Measurements from ENCODE around the gene ZNF891. TPM values are rescaled to one million over a fixed set of nuclear protein-coding genes. Genes with fewer than 3 reads are reported as not detected.
A peak's percentile ranks its signal among the peaks of the same experiment; 100 is the strongest.

ZNF891 gene
- 1.6 TPM for polyA plus RNA-seq (2012; ENCODE audit: insufficient read depth, insufficient read length, low read depth)

DNA sequence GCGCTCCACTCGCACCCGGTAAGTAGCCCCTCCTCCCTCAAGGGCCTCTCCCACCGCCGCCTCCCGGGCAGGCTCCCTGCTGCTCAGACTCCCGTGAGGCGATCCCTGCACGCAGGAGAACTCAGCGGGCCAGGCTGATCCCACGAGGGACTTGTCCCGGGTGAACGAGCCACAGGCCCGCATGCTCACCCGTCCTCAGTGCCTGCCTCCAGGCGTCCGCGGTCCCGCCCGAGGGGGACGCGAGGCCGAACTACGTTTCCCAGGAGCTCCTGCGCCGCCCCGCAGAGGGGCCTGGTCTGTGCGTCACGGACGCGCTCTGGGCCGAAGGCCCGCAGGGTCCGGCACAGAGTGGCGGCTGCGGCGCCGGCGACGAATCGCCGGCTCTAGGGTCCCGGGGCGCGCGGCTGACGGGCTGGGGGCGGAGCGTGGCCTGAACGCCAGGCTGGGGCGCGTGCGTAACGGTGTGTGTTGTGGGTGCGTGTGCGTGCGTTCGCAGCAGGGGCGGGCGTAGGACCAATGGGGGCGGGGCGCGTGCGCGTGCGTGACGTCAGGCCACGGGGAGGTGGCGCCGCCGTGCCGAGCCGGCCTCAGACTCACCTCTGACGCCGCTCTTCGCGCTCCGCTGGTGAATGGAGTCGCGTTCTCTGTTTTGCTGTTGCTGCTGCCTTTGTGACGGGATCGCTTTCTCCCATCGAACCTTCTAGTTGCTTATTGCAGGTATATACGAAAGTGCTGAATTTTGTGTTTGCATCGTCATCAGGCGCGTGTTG, at the start of gene ZNF891, which contains the start of gene ZNF10:
ZNF891 (minus strand) TSS at position 237 of the 770 bp plus-strand sequence. CDS start 8,356 bp downstream, outside the sequence.
ZNF10 (plus strand) TSS at position 590 of the 770 bp plus-strand sequence. CDS start 13,866 bp downstream, outside the sequence.
- Histone ChIP-seq H3K27me3 (no peaks in the 10 kb centered on the region), H3K9me3 (peaks cover 6% of the 10 kb centered on the region; the same call in 1 of the 2 replicates), H3K4me1 (no peaks in the 10 kb centered on the region), H3K36me3 (peaks cover 3% of the 10 kb centered on the region), H3K4me3 (ENCODE audit: low read depth, low read length) (peak within 1 kb of the TSS; percentile 83)
- DNase-seq = peak; percentile 98
- TF ChIP-seq, protein P1, sequence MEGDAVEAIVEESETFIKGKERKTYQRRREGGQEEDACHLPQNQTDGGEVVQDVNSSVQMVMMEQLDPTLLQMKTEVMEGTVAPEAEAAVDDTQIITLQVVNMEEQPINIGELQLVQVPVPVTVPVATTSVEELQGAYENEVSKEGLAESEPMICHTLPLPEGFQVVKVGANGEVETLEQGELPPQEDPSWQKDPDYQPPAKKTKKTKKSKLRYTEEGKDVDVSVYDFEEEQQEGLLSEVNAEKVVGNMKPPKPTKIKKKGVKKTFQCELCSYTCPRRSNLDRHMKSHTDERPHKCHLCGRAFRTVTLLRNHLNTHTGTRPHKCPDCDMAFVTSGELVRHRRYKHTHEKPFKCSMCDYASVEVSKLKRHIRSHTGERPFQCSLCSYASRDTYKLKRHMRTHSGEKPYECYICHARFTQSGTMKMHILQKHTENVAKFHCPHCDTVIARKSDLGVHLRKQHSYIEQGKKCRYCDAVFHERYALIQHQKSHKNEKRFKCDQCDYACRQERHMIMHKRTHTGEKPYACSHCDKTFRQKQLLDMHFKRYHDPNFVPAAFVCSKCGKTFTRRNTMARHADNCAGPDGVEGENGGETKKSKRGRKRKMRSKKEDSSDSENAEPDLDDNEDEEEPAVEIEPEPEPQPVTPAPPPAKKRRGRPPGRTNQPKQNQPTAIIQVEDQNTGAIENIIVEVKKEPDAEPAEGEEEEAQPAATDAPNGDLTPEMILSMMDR (IDR thresholded peaks at IDR 0.05; ENCODE audit: low read depth, low read length) = no peak

DNA sequence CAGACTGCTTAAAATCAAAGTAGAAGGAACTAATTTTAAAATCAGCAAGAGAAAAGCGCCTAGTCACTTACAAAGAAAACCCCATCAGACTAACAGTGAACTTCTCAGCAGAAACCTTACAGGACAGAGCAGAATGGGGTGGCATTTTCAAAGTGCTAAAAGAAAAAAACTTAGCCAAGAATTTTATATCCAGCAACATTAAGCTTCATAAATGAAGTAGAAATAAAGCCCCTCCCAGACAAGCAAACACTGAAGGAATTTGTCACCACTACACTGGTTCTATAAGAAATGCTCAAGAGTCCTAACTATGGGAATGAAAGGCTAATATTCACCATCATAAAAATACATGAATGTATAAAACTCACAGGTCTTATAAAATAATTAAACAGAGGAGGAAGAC, 44.8 kb upstream of the ZNF891 start:
- Histone ChIP-seq H3K4me3 (ENCODE audit: low read depth, low read length) (no peak overlapping the region), H3K36me3 (no peaks in the 10 kb centered on the region), H3K4me1 (no peaks in the 10 kb centered on the region), H3K9me3 (peaks cover 3% of the 10 kb centered on the region; the same call in 1 of the 2 replicates), H3K27me3 (no peaks in the 10 kb centered on the region)
- no peak for DNase-seq
- TF ChIP-seq, protein P1 (IDR thresholded peaks at IDR 0.05; ENCODE audit: low read depth, low read length) = no peak

DNA sequence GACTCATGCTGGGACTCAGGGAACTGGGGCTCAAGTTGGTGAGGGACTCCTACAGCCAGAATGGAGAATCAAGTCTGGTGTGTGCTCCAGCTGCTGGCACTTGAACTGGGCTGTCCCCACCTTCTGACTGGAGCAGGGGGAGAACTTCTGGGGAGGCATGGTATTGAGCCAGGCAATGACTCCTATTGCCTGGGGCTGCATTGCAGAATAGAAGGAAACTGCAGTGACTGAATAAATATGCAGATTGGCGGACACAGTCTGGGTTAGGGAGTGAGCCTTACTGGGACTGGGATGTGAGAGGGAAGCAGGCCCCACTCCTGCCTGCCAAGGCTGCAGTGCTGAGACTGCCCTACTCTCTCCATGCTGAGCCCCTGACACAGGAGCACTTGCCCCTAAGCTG, 42.4 kb upstream of the ZNF891 start:
- no peak for DNase-seq
- Histone ChIP-seq H3K4me1 (no peaks in the 10 kb centered on the region), H3K36me3 (no peaks in the 10 kb centered on the region), H3K9me3 (peaks cover 3% of the 10 kb centered on the region; the same call in 1 of the 2 replicates), H3K4me3 (ENCODE audit: low read depth, low read length) (no peak overlapping the region), H3K27me3 (no peaks in the 10 kb centered on the region)
- TF ChIP-seq, protein P1 (IDR thresholded peaks at IDR 0.05; ENCODE audit: low read depth, low read length) = no peak

DNA sequence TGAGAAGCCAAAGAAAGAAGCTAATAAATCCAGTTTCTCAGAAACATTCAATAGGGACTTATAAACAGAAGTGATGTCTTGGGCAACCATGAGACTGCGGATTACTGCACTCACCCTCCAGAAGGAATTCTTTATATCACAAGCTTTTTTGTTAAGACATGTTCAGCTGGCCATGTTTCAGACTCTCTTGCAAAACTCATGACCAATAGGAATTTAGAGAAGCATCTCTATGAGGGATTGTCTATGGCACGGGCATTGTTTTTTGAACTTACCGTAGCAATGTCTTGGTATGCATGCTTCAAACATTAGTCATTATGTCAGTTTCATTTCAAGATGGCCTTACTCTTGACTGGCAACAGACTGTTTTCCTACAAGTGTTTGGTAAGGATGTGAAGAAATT, 35.7 kb upstream of the ZNF891 start:
- no peaks in the 10 kb centered on the region for H3K4me1 ChIP-seq
- H3K27me3 ChIP-seq = no peaks in the 10 kb centered on the region
- no peak for DNase-seq
- no peak overlapping the region for H3K4me3 ChIP-seq (ENCODE audit: low read depth, low read length)
- no peaks in the 10 kb centered on the region for H3K9me3 ChIP-seq
- no peaks in the 10 kb centered on the region for H3K36me3 ChIP-seq
- TF ChIP-seq, protein P1 (IDR thresholded peaks at IDR 0.05; ENCODE audit: low read depth, low read length) = no peak

DNA sequence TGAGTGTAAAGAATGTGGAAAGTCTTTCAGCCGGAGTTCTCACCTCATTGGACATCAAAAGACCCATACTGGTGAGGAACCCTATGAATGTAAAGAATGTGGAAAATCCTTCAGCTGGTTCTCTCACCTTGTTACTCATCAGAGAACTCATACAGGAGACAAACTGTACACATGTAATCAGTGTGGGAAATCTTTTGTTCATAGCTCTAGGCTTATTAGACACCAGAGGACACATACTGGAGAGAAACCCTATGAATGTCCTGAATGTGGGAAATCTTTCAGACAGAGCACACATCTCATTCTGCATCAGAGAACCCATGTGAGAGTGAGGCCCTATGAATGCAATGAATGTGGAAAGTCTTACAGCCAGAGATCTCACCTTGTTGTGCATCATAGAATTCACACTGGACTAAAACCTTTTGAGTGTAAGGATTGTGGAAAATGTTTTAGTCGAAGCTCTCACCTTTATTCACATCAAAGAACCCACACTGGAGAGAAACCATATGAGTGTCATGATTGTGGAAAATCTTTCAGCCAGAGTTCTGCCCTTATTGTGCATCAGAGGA, 26.1 kb upstream of the ZNF891 start:
- H3K36me3 ChIP-seq = peaks cover 36% of the 10 kb centered on the region
- no peaks in the 10 kb centered on the region for H3K27me3 ChIP-seq
- DNase-seq = no peak
- TF ChIP-seq, protein P1 (IDR thresholded peaks at IDR 0.05; ENCODE audit: low read depth, low read length) = no peak
- no peaks in the 10 kb centered on the region for H3K4me1 ChIP-seq
- H3K9me3 ChIP-seq = peaks cover 7% of the 10 kb centered on the region
- H3K4me3 ChIP-seq (ENCODE audit: low read depth, low read length) = no peak overlapping the region

DNA sequence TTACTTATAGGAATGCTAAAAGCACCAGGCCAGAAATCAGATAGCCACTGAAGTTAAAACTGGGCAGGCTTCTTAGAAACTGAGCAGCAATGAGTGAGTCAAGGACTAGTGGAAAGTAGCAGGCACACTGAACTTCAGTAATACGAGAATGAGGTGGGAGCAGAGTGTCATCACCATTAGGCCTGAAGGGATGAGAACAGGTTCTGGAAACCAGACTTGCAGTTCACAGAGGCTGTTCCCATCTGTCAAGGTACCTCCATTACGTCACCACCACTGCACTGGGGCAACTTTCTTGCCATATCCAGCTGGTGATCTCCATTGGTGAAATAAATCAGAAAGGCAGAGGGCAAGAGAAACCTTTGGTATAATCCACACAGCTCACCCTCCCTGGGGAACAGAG, 15.9 kb upstream of the ZNF891 start:
- Histone ChIP-seq H3K4me3 (ENCODE audit: low read depth, low read length) (no peak overlapping the region), H3K9me3 (no peaks in the 10 kb centered on the region), H3K36me3 (peaks cover 11% of the 10 kb centered on the region), H3K4me1 (no peaks in the 10 kb centered on the region), H3K27me3 (no peaks in the 10 kb centered on the region)
- TF ChIP-seq, protein P1 (IDR thresholded peaks at IDR 0.05; ENCODE audit: low read depth, low read length) = no peak
- no peak for DNase-seq

Data from BE2C (cell line).